Liver (tissue), 9 donors: Measurements from ENCODE around the gene SIAH1. TPM values are rescaled to one million over a fixed set of nuclear protein-coding genes. Genes with fewer than 3 reads are reported as not detected.
"Not testable (repeated sequence)": the region's sequence is repeated elsewhere in the genome, so short reads cannot be mapped to it uniquely, and the experiment has no call there.

Source experiments
- DNase-seq: peaks from one replicate; pipeline ENCODE4 v3.0.0-alpha.2; 2017; ENCODE audit warnings: low spot score
- H3K27ac ChIP-seq, 2 donors: one replicate each; pipeline ENCODE4 v1.7.0; 2013; ENCODE audit warnings: inconsistent platforms in 2 of 2, low read length in 2 of 2, control low read depth in 1 of 2, low read depth in 1 of 2, mild to moderate bottlenecking in 1 of 2
- H3K27me3 ChIP-seq, 4 donors: one replicate each; pipeline versions ENCODE4 v1.6.1 to v1.7.0; 2013; ENCODE audit warnings: low read length in 3 of 4, inconsistent platforms in 1 of 4, mild to moderate bottlenecking in 1 of 4, moderate library complexity in 1 of 4; ENCODE audit not compliant: control insufficient read depth in 4 of 4, insufficient read depth in 4 of 4
- H3K36me3 ChIP-seq, 4 donors: one replicate each; pipeline versions ENCODE4 v1.6.1 to v1.7.0; 2013; ENCODE audit warnings: low read length in 3 of 4, mild to moderate bottlenecking in 3 of 4, low read depth in 1 of 4, moderate library complexity in 1 of 4; ENCODE audit not compliant: control insufficient read depth in 4 of 4, insufficient read depth in 3 of 4
- H3K4me1 ChIP-seq, 4 donors: one replicate each; pipeline versions ENCODE4 v1.6.1 to v1.7.0; 2013; ENCODE audit warnings: low read length in 3 of 4, mild to moderate bottlenecking in 3 of 4, moderate library complexity in 1 of 4; ENCODE audit not compliant: control insufficient read depth in 4 of 4, insufficient read depth in 4 of 4
- H3K4me3 ChIP-seq, 3 donors: one replicate each; pipeline versions ENCODE4 v1.6.1 to v1.7.0; 2013; ENCODE audit warnings: low read length in 3 of 3, control low read depth in 1 of 3, low read depth in 1 of 3, mild to moderate bottlenecking in 1 of 3
- H3K9ac ChIP-seq, 2 donors: one replicate each; pipeline ENCODE4 v1.7.0; 2013; ENCODE audit warnings: low read length in 2 of 2, mild to moderate bottlenecking in 2 of 2, moderate library complexity in 2 of 2, control low read depth in 1 of 2, low read depth in 1 of 2
- H3K9me3 ChIP-seq, 4 donors: one replicate each; pipeline versions ENCODE4 v1.6.1 to v1.7.0; 2013; ENCODE audit warnings: low read length in 3 of 4; ENCODE audit not compliant: control insufficient read depth in 4 of 4
- FOXA1 ChIP-seq: IDR thresholded peaks from 2 replicates; pipeline ENCODE4 v1.6.1; 2016; ENCODE audit warnings: antibody characterized with exemption
- FOXA2 ChIP-seq: IDR thresholded peaks from 2 replicates; pipeline ENCODE4 v1.6.1; 2016; ENCODE audit warnings: antibody characterized with exemption
- GABPA ChIP-seq, 2 donors: IDR thresholded peaks in 1 of 2; conservative IDR thresholded peaks in 1 of 2; 2 replicates each; pipeline ENCODE4 v1.6.1; 2016; ENCODE audit warnings: antibody characterized with exemption in 2 of 2, mild to moderate bottlenecking in 1 of 2, moderate library complexity in 1 of 2
- HNF4A ChIP-seq, 2 donors: conservative IDR thresholded peaks; 2 replicates each; pipeline ENCODE4 v1.6.1; 2016; ENCODE audit warnings: antibody characterized with exemption in 2 of 2, mild to moderate bottlenecking in 2 of 2
- HNF4G ChIP-seq: IDR thresholded peaks from 2 replicates; pipeline ENCODE4 v1.6.1; 2016; ENCODE audit warnings: antibody characterized with exemption
- JUND ChIP-seq, 2 donors: IDR thresholded peaks; 2 replicates each; pipeline ENCODE4 v1.6.1; 2016; ENCODE audit warnings: antibody characterized with exemption in 2 of 2
- SP1 ChIP-seq: IDR thresholded peaks from 2 replicates; pipeline ENCODE4 v1.6.1; 2018; ENCODE audit warnings: antibody characterized with exemption, mild to moderate bottlenecking
- WGBS: extraction: QIAGEN DNeasy Blood & Tissue Kit; methylation state at CpG from one replicate; pipeline ENCODE4 v1.1.7; 2013; 5-methylcytosine and 5-hydroxymethylcytosine counted together
- polyA plus RNA-seq, 2 donors: library from polyadenylated mRNA; stranded (reverse) in 1 of 2; unstranded in 1 of 2; fragments of 200-250 nt in 1 of 2; fragments of >200 nt in 1 of 2; fragmentation: Nextera tagmentation in 1 of 2; extraction: Ambion mirVana in 1 of 2; gene quantifications; one replicate each; pipeline versions ENCODE4 v1.2.1 to v1.2.3, GENCODE V29; 2013 to 2015
- total RNA-seq, 2 donors: library from RNA; depleted of rRNA; stranded (reverse); fragments of >200 nt; gene quantifications; one replicate each; pipeline ENCODE4 v1.2.3, GENCODE V29; 2014
- TF ChIP-seq, protein P1 (sequence below): IDR thresholded peaks from 2 replicates; pipeline ENCODE4 v1.6.1; 2016; ENCODE audit warnings: antibody characterized with exemption, mild to moderate bottlenecking
- donor health status: healthy.
- donor health status: healthy.
- donor health status: healthy.
- donor health status: healthy.
- donor health status: healthy.

The SIAH1 gene
- total and polyA plus RNA-seq, 4 donors, result 6.7 to 17.3 (median 15.8) TPM

- H3K9ac ChIP-seq, result no peak overlapping the region
- TF ChIP-seq HNF4G (no peak), GABPA (IDR thresholded peaks at IDR 0.05 in 1 of 2, conservative IDR thresholded peaks at IDR 0.05 in 1 of 2) (no peak), JUND (IDR thresholded peaks at IDR 0.05) (no peak)
- H3K27me3 ChIP-seq, result no peaks in the 10 kb centered on the region
- no peak overlapping the region for H3K4me3 ChIP-seq
- H3K4me1 ChIP-seq, result peaks cover 0 to 3% (median 0%) of the 10 kb centered on the region in 4 donors
- no peak overlapping the region for H3K27ac ChIP-seq
- no peak for DNase-seq
- WGBS, result 70% methylated on average over 2 of the region's 2 CpGs
- H3K36me3 ChIP-seq, result peaks cover 2 to 37% (median 12%) of the 10 kb centered on the region in 4 donors
- no peaks in the 10 kb centered on the region for H3K9me3 ChIP-seq
Measured at GRCh38 chr16:48317614-48318315, 67.4 kb downstream of the SIAH1 start.

GRCh38 chr16:48317026-48317425 lies 68.2 kb downstream of the SIAH1 start:
- Histone ChIP-seq H3K9ac (no peak overlapping the region), H3K4me1 (peaks cover 0 to 3% (median 0%) of the 10 kb centered on the region in 4 donors), H3K27ac (no peak overlapping the region), H3K9me3 (peaks cover 0 to 1% (median 0%) of the 10 kb centered on the region in 4 donors), H3K27me3 (no peaks in the 10 kb centered on the region), H3K4me3 (no peak overlapping the region), H3K36me3 (peaks cover 2 to 38% (median 16%) of the 10 kb centered on the region in 4 donors)
- DNase-seq, result no peak
- TF ChIP-seq GABPA (IDR thresholded peaks at IDR 0.05 in 1 of 2, conservative IDR thresholded peaks at IDR 0.05 in 1 of 2) (no peak), FOXA1 (no peak), HNF4A (conservative IDR thresholded peaks at IDR 0.05) (no peak), FOXA2 (no peak), SP1 (no peak)
- TF ChIP-seq, protein P1, sequence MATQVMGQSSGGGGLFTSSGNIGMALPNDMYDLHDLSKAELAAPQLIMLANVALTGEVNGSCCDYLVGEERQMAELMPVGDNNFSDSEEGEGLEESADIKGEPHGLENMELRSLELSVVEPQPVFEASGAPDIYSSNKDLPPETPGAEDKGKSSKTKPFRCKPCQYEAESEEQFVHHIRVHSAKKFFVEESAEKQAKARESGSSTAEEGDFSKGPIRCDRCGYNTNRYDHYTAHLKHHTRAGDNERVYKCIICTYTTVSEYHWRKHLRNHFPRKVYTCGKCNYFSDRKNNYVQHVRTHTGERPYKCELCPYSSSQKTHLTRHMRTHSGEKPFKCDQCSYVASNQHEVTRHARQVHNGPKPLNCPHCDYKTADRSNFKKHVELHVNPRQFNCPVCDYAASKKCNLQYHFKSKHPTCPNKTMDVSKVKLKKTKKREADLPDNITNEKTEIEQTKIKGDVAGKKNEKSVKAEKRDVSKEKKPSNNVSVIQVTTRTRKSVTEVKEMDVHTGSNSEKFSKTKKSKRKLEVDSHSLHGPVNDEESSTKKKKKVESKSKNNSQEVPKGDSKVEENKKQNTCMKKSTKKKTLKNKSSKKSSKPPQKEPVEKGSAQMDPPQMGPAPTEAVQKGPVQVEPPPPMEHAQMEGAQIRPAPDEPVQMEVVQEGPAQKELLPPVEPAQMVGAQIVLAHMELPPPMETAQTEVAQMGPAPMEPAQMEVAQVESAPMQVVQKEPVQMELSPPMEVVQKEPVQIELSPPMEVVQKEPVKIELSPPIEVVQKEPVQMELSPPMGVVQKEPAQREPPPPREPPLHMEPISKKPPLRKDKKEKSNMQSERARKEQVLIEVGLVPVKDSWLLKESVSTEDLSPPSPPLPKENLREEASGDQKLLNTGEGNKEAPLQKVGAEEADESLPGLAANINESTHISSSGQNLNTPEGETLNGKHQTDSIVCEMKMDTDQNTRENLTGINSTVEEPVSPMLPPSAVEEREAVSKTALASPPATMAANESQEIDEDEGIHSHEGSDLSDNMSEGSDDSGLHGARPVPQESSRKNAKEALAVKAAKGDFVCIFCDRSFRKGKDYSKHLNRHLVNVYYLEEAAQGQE, result no peak
- 89% methylated on average over 1 of the region's 1 CpG for WGBS

DNA sequence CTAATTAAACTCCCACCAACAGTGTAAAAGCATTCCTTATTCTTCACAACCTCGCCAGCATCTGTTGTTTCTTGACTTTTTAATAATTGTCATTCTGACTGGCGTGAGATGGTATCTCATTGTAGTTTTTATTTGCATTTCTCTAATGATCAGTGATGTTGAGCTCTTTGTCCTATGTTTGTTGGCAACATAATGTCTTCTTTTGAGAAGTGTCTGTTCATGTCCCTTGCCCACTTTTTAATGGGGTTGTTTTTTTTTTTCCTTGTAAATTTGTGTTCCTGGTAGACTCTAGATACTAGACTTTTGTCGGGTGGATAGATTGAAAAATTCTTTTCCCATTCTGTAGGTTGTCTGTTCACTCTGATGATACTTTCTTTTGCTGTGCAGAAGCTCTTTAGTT lies 71.3 kb downstream of the SIAH1 start:
- not testable (repeated sequence) for H3K9me3 ChIP-seq, H3K27ac ChIP-seq, H3K4me3 ChIP-seq, H3K9ac ChIP-seq, H3K27me3 ChIP-seq, DNase-seq, H3K4me1 ChIP-seq
- H3K36me3 ChIP-seq, result peaks cover 4 to 46% (median 30%) of the 10 kb centered on the region in 4 donors
- 98% methylated on average over 3 of the region's 3 CpGs for WGBS
